ENCODE data around the gene HPS1. TPM values are rescaled to one million over a fixed set of nuclear protein-coding genes. Genes with fewer than 3 reads are reported as not detected.

Gene HPS1
- polyA plus RNA-seq, 2 of the 4 experiments (the other 2 are of a cell fraction): 25.1 to 28.2 TPM

- Histone ChIP-seq H3K9me3 (peaks cover 6% of the 10 kb centered on the region; the same call in 1 of the 3 replicates), H3K27ac (no peak overlapping the region), H3K4me1 (no peaks in the 10 kb centered on the region), H3K4me2 (no peak overlapping the region), H3K4me3 (no peak overlapping the region)
- no peak for FAIRE-seq
- no peak for ATAC-seq
- ChIA-PET POLR2A (no interaction called here), CTCF (interaction anchor here (0.9 to 4.3 kb wide), 3 partner anchors 10 to 30 kb away, joined by 3 to 23 read pairs (median 3); no protein-coding TSS in a partner anchor)
- TF ChIP-seq CHD2 (IDR thresholded peaks at IDR 0.05; ENCODE audit: low read length, partially characterized antibody) (no peak), KDM1A (IDR thresholded peaks at IDR 0.05; ENCODE audit: low read depth) (no peak), RARB (CRISPR knock-in tag; IDR thresholded peaks at IDR 0.05) (no peak), HDAC2 (IDR thresholded peaks at IDR 0.05) (no peak), MYC (IDR thresholded peaks at IDR 0.05; ENCODE audit: borderline replicate concordance, low read length) (no peak), EHMT2 (IDR thresholded peaks at IDR 0.05; ENCODE audit: low read depth) (no peak), E2F6 (IDR thresholded peaks at IDR 0.05; ENCODE audit: borderline replicate concordance, low read depth) (no peak), HEYL (CRISPR knock-in tag; IDR thresholded peaks at IDR 0.05) (no peak)
- 93% methylated on average over 12 of the region's 12 CpGs for WGBS (ENCODE audit: missing lambda C conversion rate)
- no peak for DNase-seq (ENCODE audit: low read depth in 1 of 2, low spot score in 1 of 2)
Observed at GRCh38 chr10:98435178-98435577, 11.6 kb downstream of the HPS1 start.

- no peak for FAIRE-seq
- no peak for ATAC-seq
- ChIA-PET CTCF (interaction anchor here (4.3 kb wide), 1 partner anchor 9 kb away, joined by 23 read pairs; no protein-coding TSS in a partner anchor), POLR2A (interaction anchor here (1.5 kb wide), 1 partner anchor 19 kb away, joined by 5 read pairs; the partner anchor contains the start of gene PYROXD2)
- 90% methylated on average over 21 of the region's 21 CpGs for WGBS (ENCODE audit: missing lambda C conversion rate)
- no peak for DNase-seq (ENCODE audit: low read depth in 1 of 2, low spot score in 1 of 2)
- Histone ChIP-seq H3K9me3 (peaks cover 6% of the 10 kb centered on the region; the same call in 1 of the 3 replicates), H3K4me2 (no peak overlapping the region), H3K4me3 (no peak overlapping the region), H3K4me1 (no peaks in the 10 kb centered on the region), H3K27ac (no peak overlapping the region)
- TF ChIP-seq KDM5A (IDR thresholded peaks at IDR 0.05) (no peak), POLR2AphosphoS2 (conservative IDR thresholded peaks at IDR 0.05; ENCODE audit: low read length) (no peak)
Observed at GRCh38 chr10:98433881-98434732, 12.6 kb downstream of the HPS1 start.

- no peak overlapping the region for H3K4me2 ChIP-seq
- ChIA-PET CTCF (interaction anchor here (4.3 kb wide), 1 partner anchor 8 kb away, joined by 23 read pairs; no protein-coding TSS in a partner anchor), POLR2A (interaction anchor here (1.5 kb wide), 1 partner anchor 19 kb away, joined by 5 read pairs; the partner anchor contains the start of gene PYROXD2)
- FAIRE-seq (no peak), ATAC-seq (no peak), DNase-seq (ENCODE audit: low read depth in 1 of 2, low spot score in 1 of 2) (no peak)
- 86% methylated on average over 1 of the region's 1 CpG for WGBS (ENCODE audit: missing lambda C conversion rate)
- no peak overlapping the region for H3K27ac ChIP-seq
- TF ChIP-seq NR3C1 (IDR thresholded peaks at IDR 0.05): no peak
- TF ChIP-seq CEBPB (IDR thresholded peaks at IDR 0.05): no peak
- no peak for TF ChIP-seq HOXB13 (CRISPR knock-in tag; IDR thresholded peaks at IDR 0.05; ENCODE audit: low read depth)
- TF ChIP-seq NPAS2 (CRISPR knock-in tag; IDR thresholded peaks at IDR 0.05; ENCODE audit: borderline replicate concordance): no peak
- no peak for TF ChIP-seq RAD21 (conservative IDR thresholded peaks at IDR 0.05 in 1 of 2, IDR thresholded peaks at IDR 0.05 in 1 of 2)
- no peak for TF ChIP-seq HOXA7 (CRISPR knock-in tag; IDR thresholded peaks at IDR 0.05)
- TF ChIP-seq JUNB (IDR thresholded peaks at IDR 0.05): no peak
- TF ChIP-seq NFE2L2 (conservative IDR thresholded peaks at IDR 0.05; ENCODE audit: low read length): no peak
- TF ChIP-seq FOSL2 (IDR thresholded peaks at IDR 0.05): no peak
- no peak for TF ChIP-seq FOSL2 (CRISPR knock-in tag; IDR thresholded peaks at IDR 0.05)
- TF ChIP-seq MAX (IDR thresholded peaks at IDR 0.05): no peak
- TF ChIP-seq TFCP2L1 (CRISPR knock-in tag; IDR thresholded peaks at IDR 0.05): no peak
- no peak for TF ChIP-seq FOXS1 (CRISPR knock-in tag; IDR thresholded peaks at IDR 0.05)
- no peak for TF ChIP-seq RFX5 (IDR thresholded peaks at IDR 0.05)
- no peak for TF ChIP-seq KDM5A (IDR thresholded peaks at IDR 0.05)
- no peak for TF ChIP-seq CTCF (IDR thresholded peaks at IDR 0.05)
- no peak for TF ChIP-seq ZC3H11A (IDR thresholded peaks at IDR 0.05)
- H3K9me3 ChIP-seq: peaks cover 6% of the 10 kb centered on the region; the same call in 1 of the 3 replicates
- H3K4me3 ChIP-seq: no peak overlapping the region
- H3K4me1 ChIP-seq: no peaks in the 10 kb centered on the region
Observed at GRCh38 chr10:98433371-98433770, 13.4 kb downstream of the HPS1 start.

Data from A549 (cell line).